ENCODE data around the gene NRDC.
"Not testable (repeated sequence)": the region's sequence is repeated elsewhere in the genome, so short reads cannot be mapped to it uniquely, and the experiment has no call there.

Gene NRDC

GRCh38 chr1:51878308-51878615 lies 265 bp downstream of the NRDC start:
- DNase-seq (ENCODE audit: low read depth, low spot score) = no peak

DNA sequence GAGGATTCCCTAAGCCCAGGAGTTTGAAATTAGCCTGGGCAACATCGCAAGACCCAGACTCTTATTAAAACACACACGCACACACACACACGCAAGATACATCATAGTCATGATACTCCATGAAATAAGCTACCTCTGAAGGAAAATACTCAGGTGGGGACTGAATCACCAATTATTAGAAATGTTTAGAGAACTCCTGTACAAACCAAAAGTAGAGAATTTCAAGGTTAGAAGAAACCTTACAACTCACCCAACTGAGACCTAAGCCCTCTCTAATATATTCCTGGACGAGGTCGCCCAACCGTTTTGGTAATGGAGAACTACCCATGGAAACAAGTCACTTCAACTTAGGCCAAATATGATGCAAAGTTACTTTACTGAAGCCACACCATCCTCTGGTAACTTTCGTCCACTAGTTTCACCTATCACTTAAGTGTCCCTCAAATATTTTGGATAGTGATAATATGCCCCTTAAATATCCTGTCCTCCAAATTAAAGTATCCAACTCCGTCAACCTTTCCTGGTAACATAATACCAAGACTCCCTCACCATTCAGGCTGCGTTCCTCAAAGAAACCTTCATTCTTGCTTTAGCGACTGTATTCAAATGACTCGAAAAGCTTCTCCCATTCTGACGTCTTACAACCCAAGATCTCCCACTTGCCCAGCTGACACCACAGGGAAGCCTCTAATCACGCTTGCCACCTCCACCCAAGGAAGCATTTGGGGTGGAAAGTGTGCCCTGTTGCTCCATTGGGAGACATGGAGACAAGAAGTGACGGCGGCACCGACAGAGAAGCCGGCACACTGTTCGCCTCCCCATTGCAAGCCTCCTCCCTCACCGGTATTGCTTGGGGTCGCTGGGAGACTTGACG lies 856 bp downstream of the NRDC start:
- DNase-seq (ENCODE audit: low read depth, low spot score) = no peak

GRCh38 chr1:51875836-51876235 lies 2.7 kb downstream of the NRDC start:
- DNase-seq (ENCODE audit: low read depth, low spot score) = no peak

GRCh38 chr1:51875291-51875772 lies 3.2 kb downstream of the NRDC start:
- no peak for DNase-seq (ENCODE audit: low read depth, low spot score)

- DNase-seq (ENCODE audit: low read depth, low spot score) = not testable (repeated sequence)
Observed at GRCh38 chr1:51873270-51873669, 5.3 kb downstream of the NRDC start.

DNA sequence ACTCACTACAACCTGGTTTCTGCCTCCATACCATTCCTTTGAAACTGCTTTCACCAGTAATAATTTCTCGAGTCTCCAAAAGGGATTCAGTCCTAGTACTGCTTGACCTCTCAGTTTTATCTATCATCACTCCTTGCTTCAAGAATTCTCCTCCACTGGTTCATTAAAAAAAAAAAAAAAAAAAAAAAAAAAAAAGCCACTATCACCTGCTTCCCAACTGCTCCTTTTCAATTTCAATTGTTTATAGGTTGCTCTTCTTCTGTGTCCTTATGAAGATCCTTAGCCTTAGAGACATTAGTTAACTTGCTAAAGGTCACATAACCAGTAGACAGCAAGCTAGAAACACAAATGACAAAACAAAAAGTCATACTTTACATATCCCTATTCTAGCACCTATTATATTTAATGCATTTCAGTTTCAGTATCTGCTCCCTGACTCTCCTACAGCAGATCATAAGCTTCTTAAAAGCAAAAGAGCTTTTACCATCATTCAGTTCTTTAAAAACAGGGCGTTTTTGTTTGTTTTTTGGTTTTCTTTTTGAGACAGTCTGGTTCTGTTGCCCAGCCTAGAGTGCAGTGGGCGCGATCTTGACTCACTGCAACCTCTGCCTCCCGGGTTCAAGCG lies 7.1 kb downstream of the NRDC start:
- no peak for DNase-seq (ENCODE audit: low read depth, low spot score)

- DNase-seq (ENCODE audit: low read depth, low spot score) = no peak
Observed at GRCh38 chr1:51870603-51871350, 7.8 kb downstream of the NRDC start.

GRCh38 chr1:51867479-51868232 lies 10.9 kb downstream of the NRDC start:
- DNase-seq (ENCODE audit: low read depth, low spot score) = no peak

GRCh38 chr1:51863384-51863783 lies 15.1 kb downstream of the NRDC start:
- no peak for DNase-seq (ENCODE audit: low read depth, low spot score)

DNA sequence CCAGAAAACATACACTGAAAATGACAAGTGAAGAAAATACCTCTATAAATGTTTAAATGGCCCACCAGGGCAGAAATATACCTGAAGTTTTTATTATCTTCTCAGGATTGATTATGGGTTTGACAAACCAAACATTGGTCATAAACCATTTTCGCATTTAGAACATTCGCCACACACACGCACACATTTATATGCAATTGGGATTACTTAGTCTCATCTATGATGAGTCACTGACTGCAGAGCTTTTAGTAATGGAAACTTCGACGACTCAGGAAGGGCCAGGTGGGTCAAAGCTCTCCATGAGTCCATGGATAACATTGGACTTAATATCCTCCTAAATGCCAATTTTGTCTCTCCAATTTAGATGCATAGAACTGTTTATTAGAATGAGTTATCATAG lies 16.9 kb downstream of the NRDC start:
- no peak for DNase-seq (ENCODE audit: low read depth, low spot score)

DNA sequence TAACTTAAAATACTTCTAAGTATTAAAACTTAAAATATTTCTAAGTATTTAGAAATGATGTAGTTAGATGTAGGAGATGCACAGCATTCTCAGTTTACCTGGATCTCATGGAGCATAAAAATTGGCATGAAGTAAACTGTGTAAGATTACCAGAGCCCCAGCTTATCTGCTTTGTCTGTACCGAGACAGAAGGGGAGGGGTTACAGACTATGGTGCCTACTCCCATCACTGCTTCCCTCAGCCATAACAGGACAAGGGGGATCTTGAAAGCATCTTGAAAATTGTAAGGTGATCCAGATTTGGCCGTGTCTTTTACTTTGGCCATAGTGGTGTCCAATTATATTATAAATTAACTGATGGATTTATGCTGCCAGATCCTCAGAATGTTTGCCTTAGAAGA lies 18.8 kb downstream of the NRDC start:
- DNase-seq (ENCODE audit: low read depth, low spot score) = no peak

DNA sequence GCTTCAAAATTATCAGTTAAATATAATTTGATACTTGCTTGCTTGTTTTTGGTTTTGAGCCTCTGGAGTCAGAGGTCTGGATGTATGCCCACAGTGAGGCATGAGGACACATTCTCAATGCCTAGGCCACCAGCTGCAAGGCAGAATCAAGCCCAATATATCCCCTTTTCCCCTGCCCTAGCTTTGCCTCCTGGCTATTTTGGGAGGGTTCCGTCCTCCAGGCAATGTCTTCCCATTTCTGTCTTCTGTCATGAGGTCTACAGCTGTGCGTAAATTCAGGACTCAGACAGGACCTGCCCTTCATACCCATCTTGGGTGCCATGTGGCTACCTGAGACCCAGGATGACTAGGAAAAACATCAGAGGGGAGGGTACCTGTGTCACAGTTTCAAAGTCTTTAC lies 19.2 kb downstream of the NRDC start:
- DNase-seq (ENCODE audit: low read depth, low spot score) = no peak

DNA sequence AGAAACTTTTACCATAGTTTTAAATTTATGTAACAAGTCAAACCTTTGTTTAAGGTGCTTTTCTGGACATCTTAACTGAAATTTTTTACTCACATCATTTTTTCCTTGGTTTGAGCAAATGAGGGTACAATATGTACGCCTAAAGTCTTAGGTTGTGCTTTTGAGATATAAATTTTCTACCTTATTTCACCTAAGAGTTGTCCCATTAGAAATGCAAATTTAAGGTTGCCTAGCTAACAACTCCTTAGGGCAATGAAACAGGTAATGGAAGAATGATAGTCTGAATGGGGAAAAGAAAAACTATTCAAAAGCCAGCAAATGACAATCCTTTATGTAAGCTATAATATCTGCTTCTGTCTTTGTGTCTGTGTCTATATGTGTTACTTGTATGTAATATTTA lies 19.6 kb downstream of the NRDC start:
- DNase-seq (ENCODE audit: low read depth, low spot score) = no peak

DNA sequence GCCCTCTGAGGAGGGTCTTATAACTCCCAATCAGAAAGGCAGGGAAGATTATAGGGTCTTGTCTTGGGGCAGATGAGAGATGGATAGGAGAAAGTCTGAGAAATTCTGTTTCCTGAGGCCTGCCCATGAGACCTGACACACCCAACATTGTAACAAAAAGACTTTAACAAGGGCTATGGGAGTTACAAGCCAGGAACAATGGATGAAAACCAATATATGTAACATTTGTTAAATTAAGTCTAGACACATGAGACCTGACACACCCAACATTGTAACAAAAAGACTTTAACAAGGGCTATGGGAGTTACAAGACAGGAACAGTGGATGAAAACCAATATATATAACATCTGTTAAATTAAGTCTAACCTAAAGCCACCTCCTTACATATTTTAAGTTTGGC lies 21.8 kb downstream of the NRDC start:
- DNase-seq (ENCODE audit: low read depth, low spot score) = no peak

DNA sequence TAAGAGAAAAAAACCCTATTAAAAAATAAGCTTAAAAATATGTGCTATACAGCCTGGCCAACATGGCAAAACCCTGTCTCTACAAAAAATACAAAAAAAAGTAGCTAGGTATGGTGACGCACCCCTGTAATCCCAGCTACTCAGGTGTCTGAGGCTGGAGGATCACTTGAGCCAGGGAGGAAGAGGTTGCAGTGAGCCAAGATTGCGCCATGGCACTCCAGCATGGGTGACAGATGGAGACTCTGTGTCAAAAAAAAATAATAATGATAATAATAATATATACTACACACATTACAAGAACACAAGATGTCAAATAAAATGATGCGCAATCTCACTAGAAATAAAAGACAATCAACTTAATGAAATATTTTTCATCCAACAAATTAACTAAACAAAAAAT lies 22.9 kb downstream of the NRDC start:
- no peak for DNase-seq (ENCODE audit: low read depth, low spot score)

DNA sequence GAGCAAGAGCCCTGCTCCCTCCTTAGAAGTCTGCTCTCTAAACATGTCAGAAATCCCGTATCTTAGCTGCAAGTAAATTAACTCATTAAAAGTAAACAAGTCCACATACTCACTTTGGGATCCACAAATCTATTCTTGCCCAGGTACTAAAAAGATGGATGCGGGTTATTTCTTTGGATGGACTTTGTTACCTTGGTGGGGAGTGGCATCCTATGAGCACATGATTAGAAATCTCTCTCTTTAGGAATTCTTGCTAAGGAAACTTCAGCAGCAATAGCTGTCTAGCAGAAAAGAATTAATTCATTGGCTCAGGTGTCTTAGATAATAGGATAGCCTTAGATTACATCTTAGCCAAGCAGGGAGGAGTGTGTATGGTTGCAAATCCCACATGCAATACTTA lies 25.2 kb downstream of the NRDC start:
- no peak for DNase-seq (ENCODE audit: low read depth, low spot score)

GRCh38 chr1:51851882-51852396 lies 26.6 kb downstream of the NRDC start:
- no peak for DNase-seq (ENCODE audit: low read depth, low spot score)

- no peak for DNase-seq (ENCODE audit: low read depth, low spot score)
Observed at GRCh38 chr1:51850420-51851223, 27.9 kb downstream of the NRDC start.

DNA sequence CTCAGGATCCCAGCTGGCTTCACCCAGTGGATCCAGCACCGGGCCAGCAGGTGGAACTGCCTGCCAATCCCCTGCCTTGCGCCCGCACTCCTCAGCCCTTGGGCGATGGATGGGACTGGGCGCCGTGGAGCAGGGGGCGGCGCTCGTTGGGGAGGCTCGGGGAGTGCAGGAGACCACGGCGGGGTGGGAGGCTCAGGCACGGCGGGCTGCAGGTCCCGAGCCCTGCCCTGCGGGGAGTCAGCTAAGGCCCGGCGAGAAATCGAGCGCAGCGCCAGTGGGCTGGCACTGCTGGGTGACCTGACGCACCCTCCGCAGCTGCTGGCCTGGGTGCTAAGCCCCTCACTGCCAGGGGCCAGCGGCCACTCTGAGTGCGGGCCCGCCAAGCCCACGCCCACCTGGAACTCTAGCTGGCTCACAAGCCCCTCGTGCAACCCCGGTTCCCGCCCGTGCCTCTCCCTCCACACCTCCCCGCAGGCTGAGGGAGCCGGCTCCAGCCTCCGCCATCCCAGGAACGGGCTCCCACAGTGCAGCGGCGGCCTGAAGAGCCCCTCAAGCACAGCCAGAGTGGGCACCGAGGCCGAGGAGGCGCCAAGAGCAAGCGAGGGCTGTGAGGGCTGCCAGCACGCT lies 31.1 kb downstream of the NRDC start:
- no peak for DNase-seq (ENCODE audit: low read depth, low spot score)

DNA sequence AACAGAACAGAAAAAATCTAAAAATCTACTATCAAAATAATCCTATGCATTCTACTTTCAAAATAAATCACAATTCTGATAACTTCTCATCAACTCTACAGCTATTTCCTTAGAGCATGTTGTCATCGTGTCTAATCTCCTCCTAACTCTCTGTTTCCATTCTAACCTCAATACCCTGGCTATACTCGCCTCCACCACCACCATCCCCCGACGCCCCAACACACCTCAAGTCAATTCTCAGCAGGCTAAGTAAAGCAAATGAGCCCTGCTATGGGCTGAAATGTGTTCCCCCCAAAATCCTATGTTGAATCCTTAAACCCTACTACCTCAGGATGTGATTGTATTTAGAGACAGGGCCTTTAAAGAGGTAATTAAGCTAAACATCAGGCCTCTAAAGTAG lies 34.6 kb downstream of the NRDC start:
- DNase-seq (ENCODE audit: low read depth, low spot score) = no peak
